Measurements from ENCODE around the gene SLC26A5.

SLC26A5 gene

GRCh38 chr7:103346396-103346795 lies 99.6 kb downstream of the SLC26A5 start:
- DNase-seq (ENCODE audit: low read depth), result no peak

GRCh38 chr7:103344453-103345149 lies 101.4 kb downstream of the SLC26A5 start, which contains the start of gene DNAJC2:
Gene DNAJC2, minus strand, starts transcription at chr7:103344767. Its CDS starts 145 bp downstream, at chr7:103344622.
- peak; percentile 67 for DNase-seq (ENCODE audit: low read depth)

- DNase-seq (ENCODE audit: low read depth), result peak; percentile 10
Observed at GRCh38 chr7:103343758-103344452, 102.1 kb downstream of the SLC26A5 start.

GRCh38 chr7:103343332-103343731 lies 102.7 kb downstream of the SLC26A5 start:
- no peak for DNase-seq (ENCODE audit: low read depth)

- DNase-seq (ENCODE audit: low read depth), result no peak
Observed at GRCh38 chr7:103341466-103341865, 104.5 kb downstream of the SLC26A5 start.

- no peak for DNase-seq (ENCODE audit: low read depth)
Observed at GRCh38 chr7:103338864-103339263, 107.1 kb downstream of the SLC26A5 start.

- no peak for DNase-seq (ENCODE audit: low read depth)
Observed at GRCh38 chr7:103336761-103337160, 109.2 kb downstream of the SLC26A5 start.

GRCh38 chr7:103325744-103326143 lies 120.3 kb downstream of the SLC26A5 start:
- no peak for DNase-seq (ENCODE audit: low read depth)
